OCI-M2 (cell line): ENCODE measurements around the gene KLHL26.
"Not testable (repeated sequence)": the region's sequence is repeated elsewhere in the genome, so short reads cannot be mapped to it uniquely, and the experiment has no call there.

Experiments used
- DNase-seq: peaks from one replicate; lab custom pipeline; 2025; ENCODE audit not compliant: unreplicated experiment; lab: John Stamatoyannopoulos, UW

Gene KLHL26

GRCh38 chr19:18662972-18663732 lies 26.3 kb downstream of the KLHL26 start:
- DNase-seq = no peak

GRCh38 chr19:18663940-18664530 lies 27.2 kb downstream of the KLHL26 start:
- no peak for DNase-seq

GRCh38 chr19:18665771-18666202 lies 29.0 kb downstream of the KLHL26 start:
- DNase-seq = no peak

- DNase-seq = no peak
Measured at GRCh38 chr19:18666317-18666716, 29.5 kb downstream of the KLHL26 start.

- no peak for DNase-seq
Measured at GRCh38 chr19:18666784-18667183, 30.0 kb downstream of the KLHL26 start.

GRCh38 chr19:18667531-18668251 lies 30.9 kb downstream of the KLHL26 start:
- DNase-seq = no peak

- DNase-seq = no peak
Measured at GRCh38 chr19:18668252-18668631, 31.4 kb downstream of the KLHL26 start.

GRCh38 chr19:18668744-18669523 lies 32.1 kb downstream of the KLHL26 start:
- DNase-seq = no peak

GRCh38 chr19:18669524-18669817 lies 32.6 kb downstream of the KLHL26 start:
- DNase-seq = no peak

- DNase-seq = no peak
Measured at GRCh38 chr19:18669883-18670282, 33.1 kb downstream of the KLHL26 start.

GRCh38 chr19:18670312-18670711 lies 33.5 kb downstream of the KLHL26 start:
- no peak for DNase-seq

- DNase-seq = no peak
Measured at GRCh38 chr19:18671303-18672043, 34.6 kb downstream of the KLHL26 start.

- DNase-seq = no peak
Measured at GRCh38 chr19:18672044-18672451, 35.2 kb downstream of the KLHL26 start.

- no peak for DNase-seq
Measured at GRCh38 chr19:18672606-18673337, 35.9 kb downstream of the KLHL26 start.

GRCh38 chr19:18674616-18675015 lies 37.8 kb downstream of the KLHL26 start:
- DNase-seq = no peak

- DNase-seq = no peak
Measured at GRCh38 chr19:18675779-18676178, 39.0 kb downstream of the KLHL26 start.

- DNase-seq = no peak
Measured at GRCh38 chr19:18676692-18677091, 39.9 kb downstream of the KLHL26 start.

GRCh38 chr19:18677156-18677555 lies 40.3 kb downstream of the KLHL26 start:
- DNase-seq = no peak

- not testable (repeated sequence) for DNase-seq
Measured at GRCh38 chr19:18680148-18680547, 43.3 kb downstream of the KLHL26 start.

- no peak for DNase-seq
Measured at GRCh38 chr19:18682807-18683108, 45.9 kb downstream of the KLHL26 start.
